Measurements from ENCODE around the gene STK32C. TPM values are rescaled to one million over a fixed set of nuclear protein-coding genes. Genes with fewer than 3 reads are reported as not detected.
A peak's percentile ranks its signal among the peaks of the same experiment; 100 is the strongest.
"Not testable (repeated sequence)": the region's sequence is repeated elsewhere in the genome, so short reads cannot be mapped to it uniquely, and the experiment has no call there.

Gene STK32C
- total and polyA plus RNA-seq, 2 experiments from 2014 or later: 8.8 to 9.8 TPM

DNA sequence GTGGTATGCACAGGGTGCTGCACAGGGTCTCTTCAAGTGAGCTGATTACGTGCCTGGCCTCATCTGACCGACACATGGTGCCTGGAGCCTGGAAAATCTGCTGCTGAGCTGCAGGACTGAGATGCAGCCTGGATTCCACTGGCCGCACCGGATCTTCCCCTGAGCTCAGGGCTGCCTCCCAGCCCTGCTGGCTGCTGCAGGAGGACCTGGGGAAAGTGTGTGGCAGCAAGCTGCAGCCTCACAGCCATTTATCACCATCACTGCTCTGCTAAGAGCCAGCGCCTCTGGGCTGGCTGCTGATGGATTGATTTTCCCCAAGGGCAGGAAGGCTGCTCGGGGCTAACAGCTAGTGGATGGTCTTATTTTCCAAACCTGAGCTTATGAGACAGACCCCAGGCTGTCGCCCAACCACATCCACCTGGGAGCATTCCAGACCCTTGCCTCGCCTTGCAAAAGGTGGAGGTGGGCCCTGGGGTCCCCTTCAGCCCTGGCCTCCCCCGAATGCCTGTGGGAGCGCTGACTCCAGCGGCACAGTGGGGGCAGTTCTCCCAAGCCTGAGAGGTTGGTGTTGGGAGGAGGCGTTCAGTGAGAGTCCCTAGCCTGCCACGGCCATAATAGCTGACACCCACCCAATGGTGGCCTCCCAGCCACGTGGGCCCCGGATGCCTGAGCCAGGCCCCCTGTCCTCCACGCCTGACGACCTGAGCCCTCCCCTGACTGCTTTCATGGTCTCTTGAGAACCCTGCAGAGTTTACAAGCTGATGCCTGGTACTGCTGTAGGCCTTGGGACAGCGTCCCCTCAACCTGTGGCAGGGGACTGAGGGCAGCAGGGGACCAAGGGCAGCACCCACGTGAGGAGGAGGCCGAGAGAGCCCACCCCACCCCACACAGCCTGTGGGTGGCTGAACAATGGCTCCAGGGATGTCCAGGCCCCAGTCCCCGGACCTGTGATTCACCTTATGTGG, 38.2 kb downstream of the STK32C start:
- Histone ChIP-seq H3K27me3 (replicated peaks; ENCODE audit: insufficient read depth) (no peaks in the 10 kb centered on the region), H3K27ac (no peak overlapping the region), H3K4me1 (ENCODE audit: insufficient read depth) (peaks cover 3% of the 10 kb centered on the region; the same call in 1 of the 2 replicates), H3K36me3 (ENCODE audit: low read depth) (no peaks in the 10 kb centered on the region), H3K4me2 (ENCODE audit: unreplicated experiment) (no peak overlapping the region), H3K4me3 (no peak overlapping the region), H3K9ac (no peak overlapping the region), H3F3A (ENCODE audit: insufficient read depth) (no peaks in the 10 kb centered on the region), H2AFZ (no peak overlapping the region), H3K79me2 (ENCODE audit: insufficient read depth) (no peaks in the 10 kb centered on the region), H3K9me2 (ENCODE audit: insufficient read depth) (no peaks in the 10 kb centered on the region), H4K20me1 (ENCODE audit: insufficient read depth) (no peaks in the 10 kb centered on the region), H3K9me3 (ENCODE audit: low read depth) (no peaks in the 10 kb centered on the region)
- DNase-seq: no peak
- no peak for TF ChIP-seq EZH2phosphoT487 (IDR thresholded peaks at IDR 0.05; ENCODE audit: insufficient read depth, low read depth)
- TF ChIP-seq EZH2 (IDR thresholded peaks at IDR 0.05; ENCODE audit: insufficient read depth, poor library complexity, severe bottlenecking): no peak
- WGBS, 2 experiments (ENCODE audit: low coverage in 1 of 2, low lambda C conversion rate in 2 of 2, missing lambda C conversion rate in 2 of 2): 67 to 73% methylated on average over 21 of the region's 21 CpGs
- in situ Hi-C loops (cut with MboI): no loop called here

DNA sequence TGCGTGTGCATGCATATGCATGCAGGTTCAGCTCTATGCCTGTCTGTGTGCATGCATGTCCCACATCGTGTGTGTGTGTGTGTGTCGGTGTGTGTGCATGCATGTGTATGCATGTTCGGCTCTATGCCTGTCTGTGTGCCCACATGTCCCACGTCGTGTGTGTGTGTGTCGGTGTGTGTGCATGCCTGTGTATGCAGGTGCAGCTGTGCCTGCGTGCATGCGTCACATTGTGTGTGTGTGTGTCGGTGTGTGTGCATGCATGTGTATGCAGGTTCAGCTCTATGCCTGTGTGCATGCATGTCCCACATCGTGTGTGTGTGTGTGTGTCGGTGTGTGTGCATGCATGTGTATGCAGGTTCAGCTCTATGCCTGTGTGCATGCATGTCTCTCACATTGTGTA, 39.8 kb downstream of the STK32C start:
- H3K9me2 ChIP-seq (ENCODE audit: insufficient read depth); H3K27ac ChIP-seq; H4K20me1 ChIP-seq (ENCODE audit: insufficient read depth); in situ Hi-C loops (cut with MboI); H3K79me2 ChIP-seq (ENCODE audit: insufficient read depth); H3K4me3 ChIP-seq; H3K4me1 ChIP-seq (ENCODE audit: insufficient read depth); H3K9ac ChIP-seq; H3K27me3 ChIP-seq (replicated peaks; ENCODE audit: insufficient read depth); H3F3A ChIP-seq (ENCODE audit: insufficient read depth); H3K4me2 ChIP-seq (ENCODE audit: unreplicated experiment); H2AFZ ChIP-seq; DNase-seq; H3K36me3 ChIP-seq (ENCODE audit: low read depth); H3K9me3 ChIP-seq (ENCODE audit: low read depth): not testable (repeated sequence)
- WGBS, 2 experiments (ENCODE audit: low coverage in 1 of 2, low lambda C conversion rate in 2 of 2, missing lambda C conversion rate in 2 of 2): 87 to 88% methylated on average over 10 to 12 of the region's 12 CpGs

DNA sequence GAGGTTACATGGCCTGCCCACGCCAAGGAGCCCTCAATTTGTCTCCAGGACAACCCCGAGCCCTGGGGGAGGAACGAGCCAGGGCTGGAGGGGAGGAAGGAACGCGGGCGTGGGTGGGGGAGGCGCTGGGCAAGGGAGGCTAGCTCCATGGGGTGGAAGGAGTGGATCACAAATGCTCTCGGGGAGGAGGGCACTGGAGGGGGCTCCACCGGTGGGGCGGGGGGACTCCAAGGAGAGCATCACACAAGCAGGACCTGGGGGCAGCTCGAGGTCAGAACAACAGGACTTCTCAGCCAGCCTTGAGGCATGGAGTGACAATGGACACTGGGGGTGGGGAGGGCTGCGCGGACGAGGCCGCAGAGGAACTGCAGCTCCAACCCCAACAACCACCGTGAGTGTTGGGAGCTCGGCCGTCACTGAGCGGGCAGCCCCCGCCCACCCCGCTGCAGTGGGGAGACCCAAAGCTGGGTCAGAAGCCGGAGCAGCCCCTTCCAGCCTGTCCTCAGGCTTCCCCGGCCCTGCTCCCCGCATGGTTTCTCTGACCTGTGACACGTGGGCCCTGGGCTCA, 41.1 kb downstream of the STK32C start:
- H3K4me2 ChIP-seq (ENCODE audit: unreplicated experiment): no peak overlapping the region
- no peaks in the 10 kb centered on the region for H3K36me3 ChIP-seq (ENCODE audit: low read depth)
- no peaks in the 10 kb centered on the region for H3K9me2 ChIP-seq (ENCODE audit: insufficient read depth)
- H3K4me1 ChIP-seq (ENCODE audit: insufficient read depth): no peaks in the 10 kb centered on the region; the same call in 1 of the 2 replicates
- no peaks in the 10 kb centered on the region for H4K20me1 ChIP-seq (ENCODE audit: insufficient read depth)
- no peak overlapping the region for H3K4me3 ChIP-seq
- no peak for TF ChIP-seq EZH2phosphoT487 (IDR thresholded peaks at IDR 0.05; ENCODE audit: insufficient read depth, low read depth)
- TF ChIP-seq EZH2 (IDR thresholded peaks at IDR 0.05; ENCODE audit: insufficient read depth, poor library complexity, severe bottlenecking): no peak
- no peaks in the 10 kb centered on the region for H3K27me3 ChIP-seq (replicated peaks; ENCODE audit: insufficient read depth)
- no peaks in the 10 kb centered on the region for H3K9me3 ChIP-seq (ENCODE audit: low read depth)
- H2AFZ ChIP-seq: no peak overlapping the region
- no peaks in the 10 kb centered on the region for H3K79me2 ChIP-seq (ENCODE audit: insufficient read depth)
- H3F3A ChIP-seq (ENCODE audit: insufficient read depth): no peaks in the 10 kb centered on the region
- in situ Hi-C loops (cut with MboI): no loop called here
- 57 to 60% methylated on average over 16 to 25 of the region's 25 CpGs for WGBS, 2 experiments (ENCODE audit: low coverage in 1 of 2, low lambda C conversion rate in 2 of 2, missing lambda C conversion rate in 2 of 2)
- no peak overlapping the region for H3K27ac ChIP-seq
- no peak for DNase-seq
- H3K9ac ChIP-seq: no peak overlapping the region

DNA sequence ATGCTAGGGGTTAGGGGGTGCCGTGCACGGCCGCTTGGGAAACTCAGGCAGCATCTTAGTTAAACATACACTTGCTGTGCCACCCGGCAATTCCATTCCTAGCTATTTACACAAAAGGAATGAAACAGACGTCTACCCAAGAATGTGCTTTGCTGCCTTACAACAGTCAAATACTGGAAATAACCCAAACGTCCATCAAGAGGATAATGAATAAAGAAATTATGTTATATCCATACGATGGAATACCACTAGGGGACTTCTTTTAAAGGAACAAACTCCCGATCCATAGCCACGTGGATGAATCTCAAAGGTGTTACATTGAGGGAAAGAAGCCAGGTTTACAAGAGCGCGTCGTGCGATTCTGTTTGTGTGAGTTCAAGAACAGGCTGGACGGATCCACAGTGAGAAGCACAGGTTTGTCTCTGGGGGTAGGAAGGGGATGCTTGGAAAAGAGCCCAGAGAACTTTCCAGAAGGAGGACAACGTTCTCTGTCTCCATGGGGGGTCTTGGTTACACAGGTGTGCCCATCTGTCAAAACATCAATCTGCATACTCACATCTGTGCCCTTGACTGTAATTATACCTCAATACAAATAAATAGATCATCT, 41.8 kb downstream of the STK32C start:
- no peaks in the 10 kb centered on the region for H3K79me2 ChIP-seq (ENCODE audit: insufficient read depth)
- in situ Hi-C loops (cut with MboI): no loop called here
- H3K9ac ChIP-seq: no peak overlapping the region
- no peak overlapping the region for H3K4me2 ChIP-seq (ENCODE audit: unreplicated experiment)
- H3K9me2 ChIP-seq (ENCODE audit: insufficient read depth): no peaks in the 10 kb centered on the region
- no peaks in the 10 kb centered on the region for H4K20me1 ChIP-seq (ENCODE audit: insufficient read depth)
- 32 to 34% methylated on average over 15 of the region's 15 CpGs for WGBS, 2 experiments (ENCODE audit: low coverage in 1 of 2, low lambda C conversion rate in 2 of 2, missing lambda C conversion rate in 2 of 2)
- no peaks in the 10 kb centered on the region for H3F3A ChIP-seq (ENCODE audit: insufficient read depth)
- DNase-seq: peak; percentile 23
- no peak overlapping the region for H2AFZ ChIP-seq
- H3K27ac ChIP-seq: no peak overlapping the region
- no peaks in the 10 kb centered on the region; the same call in 1 of the 2 replicates for H3K4me1 ChIP-seq (ENCODE audit: insufficient read depth)
- H3K4me3 ChIP-seq: no peak overlapping the region
- no peaks in the 10 kb centered on the region for H3K9me3 ChIP-seq (ENCODE audit: low read depth)
- TF ChIP-seq EZH2 (IDR thresholded peaks at IDR 0.05; ENCODE audit: insufficient read depth, poor library complexity, severe bottlenecking) (no peak), EZH2phosphoT487 (IDR thresholded peaks at IDR 0.05; ENCODE audit: insufficient read depth, low read depth) (no peak)
- no peaks in the 10 kb centered on the region for H3K36me3 ChIP-seq (ENCODE audit: low read depth)
- no peaks in the 10 kb centered on the region for H3K27me3 ChIP-seq (replicated peaks; ENCODE audit: insufficient read depth)

All from GM23248 (cell line).